NCI-H774 (cell line): ENCODE measurements around the gene RNF223.
"Not testable (repeated sequence)": the region's sequence is repeated elsewhere in the genome, so short reads cannot be mapped to it uniquely, and the experiment has no call there.

Experiments used
- DNase-seq: peaks from one replicate; lab custom pipeline; 2025; lab: John Stamatoyannopoulos, UW

RNF223 gene

DNA sequence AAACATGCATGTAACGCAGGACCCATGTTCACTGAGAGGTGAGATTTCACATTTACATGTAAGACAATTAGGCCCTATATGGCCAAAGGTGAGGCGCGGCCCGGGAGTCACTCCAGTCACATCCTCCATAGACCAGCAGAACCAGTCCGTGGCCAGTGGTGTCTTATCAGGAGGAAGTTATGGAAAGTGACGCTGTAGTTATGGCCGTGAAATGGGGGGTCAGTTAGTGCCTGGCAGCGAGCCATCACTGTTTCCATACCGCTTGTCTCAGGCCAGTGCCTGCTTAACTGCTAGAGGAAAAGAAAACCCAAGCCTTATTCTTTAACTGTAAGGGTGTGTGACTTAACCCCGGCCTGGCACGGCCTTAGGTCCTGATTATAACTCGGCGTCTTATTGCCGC lies 35.6 kb upstream of the RNF223 start:
- no peak for DNase-seq

DNA sequence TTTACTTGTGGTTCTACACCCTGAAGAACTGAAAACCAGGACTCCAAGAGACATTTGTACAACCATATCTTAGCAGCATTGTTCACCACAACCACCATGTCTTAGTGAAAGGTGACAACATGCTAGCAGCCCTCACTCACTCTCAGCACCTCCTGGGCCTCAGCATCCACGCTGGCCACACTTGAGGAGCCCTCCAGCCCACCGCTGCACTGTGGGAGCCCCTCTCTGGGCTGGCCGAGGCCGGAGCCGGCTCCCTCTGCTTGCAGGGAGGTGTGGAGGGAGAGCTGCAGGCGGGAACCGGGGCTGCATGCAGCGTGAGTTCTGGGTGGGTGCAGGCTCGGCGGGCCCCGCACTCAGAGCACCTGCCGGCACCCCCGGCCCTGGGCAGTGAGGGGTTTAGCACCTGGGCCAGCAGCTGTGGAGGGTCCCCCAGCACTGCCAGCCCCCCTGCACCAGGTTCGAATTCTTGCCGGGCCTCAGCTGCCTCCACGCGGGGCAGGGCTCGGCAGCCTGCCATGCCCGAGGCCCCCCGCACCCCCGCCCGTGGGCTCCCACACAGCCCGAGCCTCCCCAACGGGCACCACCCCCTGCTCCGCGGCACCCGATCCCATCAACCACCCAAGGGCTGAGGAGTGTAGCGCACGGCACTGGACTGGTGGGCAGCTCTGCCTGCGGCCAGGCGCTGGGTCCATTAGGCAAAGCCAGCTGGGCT lies 32.6 kb upstream of the RNF223 start:
- DNase-seq = no peak

DNA sequence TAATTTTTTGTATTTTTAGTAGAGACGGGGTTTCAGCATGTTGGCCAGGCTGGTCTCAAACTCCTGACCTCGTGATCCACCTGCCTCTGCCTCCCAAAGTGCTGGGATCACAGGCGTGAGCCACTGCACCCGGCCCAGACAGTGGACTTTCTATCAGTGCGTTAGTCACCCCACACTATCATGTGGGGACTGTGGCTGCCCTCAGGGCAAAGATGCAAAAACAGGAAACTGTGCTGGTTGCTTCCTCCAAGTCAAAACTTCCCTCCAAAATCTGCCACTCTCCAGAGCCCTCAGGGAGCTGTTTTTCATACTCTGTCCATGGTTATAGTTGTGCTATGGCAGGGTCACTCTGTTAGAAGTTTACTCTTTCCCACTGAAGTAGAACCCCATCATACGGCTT lies 30.0 kb upstream of the RNF223 start:
- not testable (repeated sequence) for DNase-seq

DNA sequence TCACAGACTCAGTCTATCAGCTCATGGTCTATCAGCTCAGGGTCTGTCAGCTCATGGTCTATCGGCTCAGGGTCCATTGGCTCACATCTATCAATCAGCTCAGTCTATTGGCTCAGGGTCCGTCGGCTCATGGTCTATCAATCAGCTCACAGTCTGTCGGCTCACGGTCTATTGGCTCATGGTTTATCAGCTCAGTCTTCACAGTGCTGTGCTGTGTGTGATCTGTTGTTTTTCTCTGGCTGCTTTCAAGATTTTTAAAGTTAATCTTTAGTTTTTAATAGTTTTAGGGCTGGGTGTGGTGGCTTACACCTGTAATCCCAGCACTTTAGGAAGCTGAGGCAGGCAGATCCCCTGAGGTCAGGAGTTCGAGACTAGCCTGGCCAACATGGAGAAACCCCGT lies 27.4 kb upstream of the RNF223 start:
- no peak for DNase-seq

DNA sequence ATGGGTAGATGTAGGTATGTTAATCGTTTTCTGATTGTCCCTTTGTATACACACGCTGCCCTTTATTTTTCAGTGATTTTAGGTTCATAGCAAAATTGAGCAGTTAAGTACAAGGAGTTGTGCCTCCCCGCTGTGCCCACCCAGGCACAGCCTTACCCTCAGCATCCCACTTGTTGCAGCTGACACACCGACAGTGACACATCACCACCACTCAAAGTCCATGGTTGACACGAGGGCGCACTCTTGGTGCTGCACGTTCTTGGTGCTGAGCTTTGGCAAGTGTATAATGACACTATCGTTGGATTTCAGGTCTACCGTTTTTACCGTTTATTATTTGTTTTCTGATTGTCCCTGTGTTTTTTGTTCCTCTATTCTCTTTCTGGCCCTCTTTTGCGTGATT lies 26.2 kb upstream of the RNF223 start:
- DNase-seq = no peak

DNA sequence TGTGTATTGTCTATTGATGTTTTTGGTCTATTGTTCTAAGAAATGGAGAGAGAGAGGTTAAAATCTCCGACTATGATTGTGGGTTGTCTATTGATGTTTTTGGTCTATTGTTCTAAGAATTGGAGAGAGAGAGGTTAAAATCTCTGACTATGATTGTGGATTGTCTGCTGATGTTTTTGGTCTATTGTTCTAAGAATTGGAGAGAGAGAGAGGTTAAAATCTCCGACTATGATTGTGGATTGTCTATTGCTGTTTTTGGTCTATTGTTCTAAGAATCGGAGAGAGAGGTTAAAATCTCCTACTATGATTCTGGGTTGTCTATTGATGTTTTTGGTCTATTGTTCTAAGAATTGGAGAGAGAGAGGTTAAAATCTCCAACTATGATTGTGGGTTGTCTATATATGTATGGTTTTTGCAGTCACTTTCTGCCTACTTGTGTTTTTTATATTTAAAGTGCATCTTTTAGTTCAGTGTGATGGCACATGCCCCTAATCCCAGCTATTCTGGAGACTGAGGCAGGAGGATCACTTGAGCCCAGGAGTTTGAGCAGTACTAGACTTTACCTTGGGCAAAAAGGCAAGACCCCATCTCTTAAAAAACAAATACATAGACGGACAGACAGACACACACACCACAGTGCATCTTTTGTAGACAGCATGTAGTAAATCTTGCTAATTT lies 25.5 kb upstream of the RNF223 start:
- DNase-seq = no peak

DNA sequence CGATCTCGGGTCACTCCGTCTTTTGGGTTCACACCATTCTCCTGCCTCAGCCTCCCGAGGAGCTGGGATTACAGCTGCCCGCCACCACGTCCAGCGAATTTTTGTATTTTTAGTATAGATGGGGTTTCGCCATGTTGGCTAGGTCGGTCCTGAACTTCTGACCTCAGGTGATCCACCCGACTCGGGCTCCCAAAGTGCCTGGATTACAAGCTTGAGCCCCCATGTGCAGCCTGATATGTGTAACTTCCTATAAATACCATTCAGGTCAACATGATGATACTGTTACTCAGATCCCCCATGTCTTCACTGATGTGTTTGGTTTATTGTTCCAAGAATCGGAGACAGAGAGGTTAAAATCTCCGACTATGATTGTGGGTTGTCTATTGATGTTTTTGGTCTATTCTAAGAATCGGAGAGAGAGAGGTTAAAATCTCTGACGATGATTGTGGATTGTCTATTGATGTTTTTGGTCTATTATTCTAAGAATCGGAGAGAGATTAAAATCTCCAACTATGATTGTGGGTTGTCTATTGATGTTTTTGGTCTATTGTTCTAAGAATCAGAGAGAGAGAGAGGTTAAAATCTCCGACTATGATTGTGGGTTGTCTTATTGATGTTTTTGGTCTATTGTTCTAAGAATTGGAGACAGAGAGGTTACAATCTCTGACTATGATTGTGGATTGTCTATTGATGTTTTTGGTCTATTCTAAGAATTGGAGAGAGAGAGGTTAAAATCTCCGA lies 24.7 kb upstream of the RNF223 start:
- DNase-seq = no peak

DNA sequence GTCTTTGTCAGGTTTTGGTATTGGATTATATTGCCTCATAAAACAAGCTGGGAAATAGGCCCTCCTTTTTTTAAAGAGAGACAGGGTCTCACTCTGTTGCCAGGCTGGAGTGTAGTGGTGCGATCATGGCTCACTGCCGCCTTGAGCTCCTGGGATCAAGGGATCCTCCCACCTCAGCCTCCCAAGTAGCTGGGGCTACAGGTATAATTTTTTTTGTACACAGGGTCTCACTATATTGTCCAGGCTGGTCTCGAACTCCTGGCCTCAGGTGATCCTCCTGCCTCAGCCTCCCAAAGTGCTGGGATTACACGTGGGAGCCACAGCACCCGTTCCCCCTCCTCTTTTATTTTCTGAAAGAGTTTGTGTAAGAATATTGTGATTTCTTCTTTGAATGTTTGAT lies 22.0 kb upstream of the RNF223 start:
- not testable (repeated sequence) for DNase-seq

DNA sequence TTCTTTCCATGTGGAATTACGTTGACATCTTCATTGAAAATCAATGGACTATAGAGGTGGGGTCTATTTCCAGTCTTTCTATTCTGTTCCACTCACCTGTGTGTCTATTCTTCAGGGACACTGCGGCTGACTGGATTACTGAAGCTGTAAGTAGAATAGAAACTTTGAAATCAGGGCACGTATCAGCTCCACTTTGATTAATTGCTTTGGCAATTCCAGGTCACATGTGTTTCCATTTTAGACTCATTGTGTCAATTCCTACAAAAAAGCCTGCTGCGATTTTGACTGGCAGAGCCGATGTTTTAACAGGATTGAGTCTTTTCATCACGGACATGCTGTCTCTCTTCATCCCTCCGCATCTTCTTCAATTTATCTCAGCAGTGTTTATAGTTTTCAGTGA lies 20.9 kb upstream of the RNF223 start:
- no peak for DNase-seq

DNA sequence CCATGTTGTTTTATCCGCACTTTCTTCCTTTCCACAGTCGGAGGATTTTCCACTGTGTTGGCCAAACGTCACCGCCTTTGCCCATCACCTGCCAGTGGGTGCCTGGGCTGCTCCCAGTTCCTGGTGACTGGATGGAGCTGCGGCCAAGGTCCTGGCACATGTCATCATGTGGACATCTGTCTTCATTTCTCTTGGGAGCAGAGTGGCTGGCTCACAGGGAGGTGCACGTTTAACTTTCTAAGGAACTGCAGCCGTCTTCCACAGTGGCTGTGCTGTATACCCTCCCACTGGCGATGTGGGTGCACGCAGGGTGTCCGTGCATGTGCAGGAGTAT lies 19.5 kb upstream of the RNF223 start:
- no peak for DNase-seq

DNA sequence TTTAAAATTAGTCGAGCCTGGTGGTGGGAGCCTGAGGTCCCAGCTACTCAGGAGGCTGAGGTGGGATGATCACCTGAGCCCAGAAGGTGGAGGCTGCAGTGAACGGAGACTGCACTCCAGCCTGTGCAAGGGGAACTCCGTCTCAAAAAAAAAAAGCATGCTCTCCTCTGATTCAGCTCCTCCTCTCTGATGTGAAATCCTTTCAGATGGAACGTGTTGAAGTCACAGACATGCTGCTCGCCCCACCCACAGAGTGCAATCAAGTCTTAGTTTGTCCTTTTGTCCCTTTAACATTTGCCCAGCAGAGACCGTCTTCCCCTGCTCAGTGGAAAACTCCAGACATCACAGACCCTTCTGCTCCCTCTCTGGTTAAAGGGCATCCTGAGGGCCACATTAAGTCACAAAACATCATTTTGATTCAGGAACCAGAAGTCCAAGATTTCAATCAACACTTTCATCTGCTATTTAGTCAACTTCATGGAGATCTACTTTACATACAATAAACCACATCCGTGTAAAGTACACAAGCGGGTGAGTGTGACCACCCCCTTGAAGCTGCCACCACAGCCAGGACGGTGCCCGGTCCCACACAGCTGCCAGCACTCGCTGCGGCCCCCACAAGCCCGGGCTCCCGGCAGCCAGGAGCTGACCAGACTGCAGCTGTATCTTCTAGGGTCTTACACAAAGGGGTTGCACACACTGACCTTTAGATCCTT lies 18.9 kb upstream of the RNF223 start:
- DNase-seq = no peak

DNA sequence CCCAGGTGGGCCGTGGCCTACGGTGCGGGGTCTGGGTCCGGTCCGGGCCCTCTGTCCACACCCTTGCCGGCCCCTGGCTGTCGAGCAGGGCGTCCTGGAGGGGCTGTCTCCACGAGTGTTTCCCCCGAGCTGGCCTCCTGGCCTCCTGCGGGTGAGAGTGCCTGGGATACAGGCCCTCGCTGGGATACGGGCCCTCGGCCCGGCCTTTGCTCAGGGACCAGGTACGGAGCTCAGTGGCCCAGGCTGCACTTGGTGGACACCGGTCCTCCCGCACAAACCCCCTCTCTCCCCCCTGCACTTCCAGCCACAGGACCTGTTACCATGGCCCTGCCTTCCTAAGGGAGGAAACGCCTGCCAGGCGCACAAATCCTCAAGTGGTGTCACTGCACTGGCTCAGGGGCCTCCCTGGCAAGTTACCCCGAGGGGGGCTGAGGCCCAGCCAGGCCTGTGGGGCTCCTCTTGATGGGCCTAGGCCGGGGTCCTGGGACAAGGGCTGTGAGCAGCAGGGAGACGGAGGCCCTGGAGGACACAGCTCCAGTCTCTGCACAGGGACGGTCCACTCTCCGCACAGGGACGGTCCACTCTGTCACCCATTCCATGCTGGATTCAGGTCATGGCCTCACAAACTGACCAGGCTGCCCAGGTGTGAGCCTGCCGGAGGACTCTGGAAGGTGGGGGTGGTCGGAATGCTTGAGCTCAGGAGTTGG lies 18.2 kb upstream of the RNF223 start:
- no peak for DNase-seq

DNA sequence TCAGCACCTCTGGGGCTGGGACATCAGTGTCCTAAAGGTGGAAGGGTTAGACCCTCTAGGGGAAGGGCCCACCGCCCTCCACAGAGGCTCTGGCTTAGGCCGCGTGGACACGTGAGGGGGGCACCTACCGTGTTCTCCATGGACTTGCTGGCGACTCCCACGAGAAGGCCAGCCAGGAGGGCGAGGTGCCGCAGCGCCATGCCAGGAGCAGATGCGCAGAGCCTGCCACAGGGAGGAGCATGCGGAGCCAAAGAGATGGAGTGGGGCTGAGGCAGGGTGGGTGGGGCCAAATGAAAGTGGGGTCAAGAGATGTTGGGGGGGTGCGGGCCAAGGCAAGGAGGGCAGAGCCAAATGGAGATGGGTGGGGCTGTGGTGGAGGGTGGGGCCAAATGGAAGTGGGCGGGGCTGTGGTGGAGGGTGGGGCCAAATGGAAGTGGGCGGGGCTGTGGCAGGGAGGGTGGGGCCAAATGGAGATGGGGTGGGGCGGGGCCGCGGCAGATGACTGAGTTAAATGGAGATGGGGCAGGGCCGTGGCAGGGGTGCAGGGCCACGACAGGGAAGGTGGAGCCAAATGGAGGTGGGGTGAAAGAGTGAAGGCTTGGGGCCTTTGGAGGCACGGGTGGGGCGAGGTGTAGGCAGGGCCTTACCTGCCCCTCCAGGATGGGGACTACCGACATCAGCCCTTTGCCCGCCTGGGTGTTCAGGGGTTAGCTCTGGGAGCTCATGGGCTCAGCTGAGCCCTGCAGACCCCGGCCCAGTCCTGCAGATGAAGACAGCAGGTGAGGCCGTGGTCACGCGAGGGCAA lies 17.4 kb upstream of the RNF223 start:
- DNase-seq = no peak

DNA sequence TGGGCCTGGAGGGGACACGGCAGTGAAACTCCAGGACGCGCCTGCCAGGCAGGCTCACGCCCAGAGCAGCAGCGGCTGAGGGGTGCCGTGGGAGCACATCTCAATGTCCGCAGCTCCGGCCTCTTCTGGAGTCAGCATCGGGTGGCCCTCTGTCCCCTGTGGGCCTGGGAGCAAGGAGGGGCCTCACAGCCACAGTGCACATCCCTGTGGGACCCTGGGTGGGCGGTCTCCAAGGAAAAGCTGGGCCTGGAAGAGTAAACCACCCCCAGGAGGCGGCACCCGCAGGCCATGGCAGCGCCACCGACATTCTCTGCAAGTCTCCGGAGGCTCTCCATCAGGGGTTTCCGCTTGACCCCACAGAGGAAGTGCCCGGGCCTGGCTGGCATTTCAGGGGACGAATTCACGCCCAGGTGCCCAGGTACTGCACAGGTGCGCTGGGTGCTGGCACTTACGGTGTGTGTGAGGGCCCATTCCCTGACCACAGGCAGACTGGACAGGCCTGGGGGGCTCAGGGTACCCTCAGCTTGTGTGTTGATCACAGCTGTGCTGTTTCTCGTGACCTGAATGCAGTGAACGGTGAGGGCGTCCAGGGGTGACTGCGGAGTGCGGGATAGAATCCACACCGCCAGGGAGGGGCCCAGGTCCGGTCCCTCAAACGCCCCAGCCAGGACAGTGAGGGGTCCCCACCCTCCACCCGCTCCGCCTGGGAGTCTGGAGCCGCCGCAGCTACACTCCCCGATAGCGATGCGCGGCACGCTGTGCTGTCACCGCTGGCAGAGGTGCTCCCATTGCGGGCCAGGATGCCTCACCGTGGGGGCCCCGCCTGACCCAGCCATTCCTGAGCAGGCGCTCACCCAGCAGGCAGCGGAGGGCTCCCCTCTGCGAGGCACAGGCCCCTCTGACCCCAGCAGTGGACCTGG lies 16.6 kb upstream of the RNF223 start:
- no peak for DNase-seq

DNA sequence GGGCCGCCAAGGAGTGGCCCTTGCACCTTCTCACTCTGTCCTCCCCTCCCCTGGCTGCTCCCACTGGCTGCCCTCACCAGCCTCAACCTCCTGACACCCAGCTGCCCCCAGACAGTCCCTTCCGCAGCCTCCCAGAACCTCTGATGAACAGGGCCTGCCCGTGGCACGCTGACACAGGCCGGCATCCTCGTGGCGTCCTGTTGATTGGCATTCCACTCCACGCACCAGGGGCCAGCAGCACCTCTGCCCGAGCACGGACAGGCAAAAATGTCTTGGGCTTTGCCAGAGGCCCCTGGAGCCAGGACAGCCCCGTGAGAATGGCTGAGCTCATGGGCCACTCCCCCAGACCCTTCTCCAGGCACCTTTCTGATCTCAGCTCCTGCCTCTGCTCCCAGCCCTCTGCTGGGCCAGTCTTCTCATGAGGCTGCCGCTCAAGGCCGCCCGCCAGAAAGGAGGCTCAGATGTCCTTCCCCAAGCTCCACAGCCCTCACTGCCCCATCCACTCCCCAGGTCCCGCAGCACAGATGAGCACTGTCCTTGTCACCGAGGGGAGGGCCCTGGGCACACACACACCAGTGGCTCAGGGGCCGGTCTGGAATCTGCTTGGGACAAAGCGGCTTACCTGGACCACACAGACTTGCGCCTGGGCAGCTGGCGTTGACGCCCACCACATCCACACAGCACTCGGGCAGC lies 15.8 kb upstream of the RNF223 start:
- DNase-seq = no peak

DNA sequence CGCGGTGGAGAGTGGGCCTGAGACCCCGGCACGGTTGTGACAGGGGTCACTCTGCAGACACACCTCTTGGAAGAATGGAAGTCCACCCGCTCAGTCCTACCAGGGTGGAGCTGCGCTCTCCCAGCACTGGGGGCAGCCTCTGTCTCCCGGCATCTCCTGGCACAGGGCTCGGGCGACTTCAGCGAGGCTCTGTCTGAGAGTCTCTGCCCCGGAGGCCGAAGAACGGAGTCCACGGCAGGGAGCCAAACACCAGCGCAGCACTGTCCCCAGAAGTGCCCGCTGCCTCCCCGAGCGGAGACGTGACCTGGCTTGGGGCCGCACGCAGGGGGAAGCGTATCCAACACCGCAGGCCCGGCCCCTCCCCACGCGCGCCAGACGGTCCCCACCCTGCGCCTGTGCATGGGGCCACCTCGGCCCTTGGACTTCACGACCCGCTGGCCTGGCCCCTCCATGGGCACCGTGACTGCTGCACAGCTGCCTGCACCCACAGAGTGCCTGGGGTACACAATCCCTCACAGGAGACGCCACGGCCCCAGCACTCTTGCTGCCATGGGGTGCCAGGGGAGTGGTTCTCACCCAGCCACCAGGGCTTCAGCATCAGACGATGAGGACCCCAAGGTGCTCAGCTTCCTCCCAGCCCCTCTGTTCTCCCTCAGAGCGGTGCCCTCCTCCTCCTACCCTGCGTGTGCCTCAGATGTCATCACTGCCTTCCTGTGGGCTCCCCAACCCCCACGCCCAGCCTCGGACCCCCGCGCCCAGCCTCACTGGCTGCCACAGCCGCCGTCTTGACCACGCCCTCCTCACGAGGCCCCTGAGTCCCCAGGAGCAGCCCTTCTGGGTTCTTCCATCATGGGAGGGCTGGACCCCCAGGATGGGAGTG lies 14.9 kb upstream of the RNF223 start:
- no peak for DNase-seq

DNA sequence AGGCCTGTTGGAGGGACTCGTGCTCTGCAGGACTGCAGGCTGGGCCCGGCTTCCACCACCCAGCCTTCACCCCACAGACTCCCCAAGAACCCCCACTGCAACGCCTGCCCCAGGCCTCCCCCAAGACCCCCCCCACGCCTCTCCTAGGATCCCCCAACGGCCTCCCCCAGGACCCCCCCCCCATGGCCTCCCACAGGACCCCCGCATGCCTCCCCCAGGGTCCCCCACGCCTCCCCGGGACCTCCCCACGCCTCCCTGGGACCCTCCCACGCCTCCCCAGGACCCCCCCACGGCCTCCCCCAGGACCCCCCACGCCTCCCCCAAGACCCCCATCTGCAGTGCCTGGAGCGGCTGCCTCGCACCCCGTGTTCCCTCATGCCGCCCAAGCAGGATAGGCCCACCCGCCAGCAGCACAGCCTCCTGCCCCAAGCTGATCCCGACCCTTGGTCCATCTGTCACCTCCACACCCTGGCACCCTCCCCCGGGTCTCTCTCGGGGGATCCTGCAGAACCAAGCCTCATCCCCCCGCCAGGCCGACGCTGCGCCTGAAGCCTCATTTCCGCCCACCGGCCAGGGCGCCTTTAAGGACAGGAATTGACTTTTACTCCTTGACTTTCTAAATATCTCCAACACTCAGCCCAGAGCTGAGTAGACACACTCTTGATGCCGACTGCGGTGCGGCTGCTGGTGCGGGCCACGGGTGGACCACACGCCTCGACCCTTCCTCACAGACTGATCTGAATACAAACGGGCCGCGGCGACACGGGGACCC lies 14.1 kb upstream of the RNF223 start:
- no peak for DNase-seq
